ENCODE results near the gene CIT. TPM values are rescaled to one million over a fixed set of nuclear protein-coding genes. Genes with fewer than 3 reads are reported as not detected.
A peak's percentile ranks its signal among the peaks of the same experiment; 100 is the strongest.

The CIT gene
- polyA plus RNA-seq, 3 donors = 0.03 TPM; not detected in 2

GRCh38 chr12:119679081-119679480 lies 198.0 kb downstream of the CIT start:
- Histone ChIP-seq H3K27ac (ENCODE audit: low read depth in 1 of 2, low read length in 2 of 2) (no peak overlapping the region), H3K4me1 (ENCODE audit: control insufficient read depth in 1 of 2, insufficient read depth in 2 of 2, low read length in 2 of 2) (peaks cover 15 to 26% of the 10 kb centered on the region in 2 donors), H3K4me3 (replicated peaks in 1 of 3; ENCODE audit: low read depth in 2 of 3, low read length in 3 of 3) (no peak overlapping the region), H3K27me3 (ENCODE audit: control insufficient read depth in 2 of 2, insufficient read depth in 2 of 2, low read length in 2 of 2) (no peaks in the 10 kb centered on the region), H4K20me1 (ENCODE audit: insufficient read depth, low read length) (peaks cover 8% of the 10 kb centered on the region), H3K79me2 (ENCODE audit: insufficient read depth, low read length) (no peaks in the 10 kb centered on the region), H3K9me3 (replicated peaks in 1 of 2; ENCODE audit: control insufficient read depth in 1 of 2, insufficient read depth in 1 of 2, low read length in 2 of 2) (no peaks in the 10 kb centered on the region), H3K9ac (ENCODE audit: insufficient read depth, low read length, poor library complexity, severe bottlenecking) (no peak overlapping the region), H3K4me2 (replicated peaks; ENCODE audit: extremely low read depth, low read length, poor library complexity, severe bottlenecking) (no peak overlapping the region), H2AFZ (ENCODE audit: insufficient read depth, low read depth, low read length, poor library complexity, severe bottlenecking) (no peak overlapping the region), H3K36me3 (replicated peaks in 1 of 2; ENCODE audit: control insufficient read depth in 1 of 2, insufficient read depth in 2 of 2, low read length in 2 of 2) (peaks cover 74 to 87% of the 10 kb centered on the region in 2 donors)
- no peak for DNase-seq
- intact Hi-C loops (cut with micrococcal nuclease) = loop anchor here in 1 of 2 donors (10.0 kb wide), 1 partner anchor 196 kb away; the partner anchor contains the start of gene CIT
- Mint-ChIP-seq H3K9me3 (no peaks in the 10 kb centered on the region), H3K4me1 (peaks cover 24% of the 10 kb centered on the region), H3K4me3 (no peak overlapping the region), H3K27me3 (ENCODE audit: low read depth in 3 of 3) (no peaks in the 10 kb centered on the region), H3K27ac (peak overlapping the region in 1 of 7 donors; percentile 63), H3K36me3 (peaks cover 69 to 79% of the 10 kb centered on the region in 2 donors)
- no peak for TF ChIP-seq CTCF (IDR thresholded peaks at IDR 0.05)
- 100% methylated on average over 4 of the region's 5 CpGs for WGBS (ENCODE audit: insufficient coverage)

GRCh38 chr12:119678459-119678858 lies 198.7 kb downstream of the CIT start:
- Histone ChIP-seq H3K9ac (ENCODE audit: insufficient read depth, low read length, poor library complexity, severe bottlenecking) (no peak overlapping the region), H3K79me2 (ENCODE audit: insufficient read depth, low read length) (no peaks in the 10 kb centered on the region), H3K4me2 (replicated peaks; ENCODE audit: extremely low read depth, low read length, poor library complexity, severe bottlenecking) (no peak overlapping the region), H3K9me3 (replicated peaks in 1 of 2; ENCODE audit: control insufficient read depth in 1 of 2, insufficient read depth in 1 of 2, low read length in 2 of 2) (no peaks in the 10 kb centered on the region), H3K27me3 (ENCODE audit: control insufficient read depth in 2 of 2, insufficient read depth in 2 of 2, low read length in 2 of 2) (no peaks in the 10 kb centered on the region), H3K36me3 (replicated peaks in 1 of 2; ENCODE audit: control insufficient read depth in 1 of 2, insufficient read depth in 2 of 2, low read length in 2 of 2) (peaks cover 81 to 89% of the 10 kb centered on the region in 2 donors), H3K27ac (ENCODE audit: low read depth in 1 of 2, low read length in 2 of 2) (no peak overlapping the region), H2AFZ (ENCODE audit: insufficient read depth, low read depth, low read length, poor library complexity, severe bottlenecking) (no peak overlapping the region), H3K4me3 (replicated peaks in 1 of 3; ENCODE audit: low read depth in 2 of 3, low read length in 3 of 3) (no peak overlapping the region), H3K4me1 (ENCODE audit: control insufficient read depth in 1 of 2, insufficient read depth in 2 of 2, low read length in 2 of 2) (peaks cover 15 to 29% of the 10 kb centered on the region in 2 donors), H4K20me1 (ENCODE audit: insufficient read depth, low read length) (peaks cover 14% of the 10 kb centered on the region)
- H3K36me3 Mint-ChIP-seq = peaks cover 76 to 85% of the 10 kb centered on the region in 2 donors
- intact Hi-C loops (cut with micrococcal nuclease) = loop anchor here in 1 of 2 donors (10.0 kb wide), 1 partner anchor 196 kb away; the partner anchor contains the start of gene CIT
- no peak for DNase-seq
- no peak for TF ChIP-seq CTCF (IDR thresholded peaks at IDR 0.05)
- peak overlapping the region in 1 of 7 donors; percentile 23 for H3K27ac Mint-ChIP-seq
- 100% methylated on average over 2 of the region's 7 CpGs for WGBS (ENCODE audit: insufficient coverage)
- H3K27me3 Mint-ChIP-seq (ENCODE audit: low read depth in 3 of 3) = no peaks in the 10 kb centered on the region
- H3K9me3 Mint-ChIP-seq = no peaks in the 10 kb centered on the region
- H3K4me1 Mint-ChIP-seq = peaks cover 30% of the 10 kb centered on the region
- no peak overlapping the region for H3K4me3 Mint-ChIP-seq
